HG02884 (cell line): ENCODE data around the gene KPNA1.
"Not testable (repeated sequence)": the region's sequence is repeated elsewhere in the genome, so short reads cannot be mapped to it uniquely, and the experiment has no call there.

ENCODE experiments used
- ATAC-seq: cut with Tn5 transposase; IDR thresholded peaks from one replicate; pipeline ENCODE4 v1.9.1; 2021; ENCODE audit warnings: mild to moderate bottlenecking, moderate library complexity; ENCODE audit not compliant: unreplicated experiment

Gene KPNA1

GRCh38 chr3:122520861-122521260, 6.1 kb upstream of the KPNA1 start:
- no peak for ATAC-seq

- no peak for ATAC-seq
Measured at GRCh38 chr3:122519693-122520092, 5.0 kb upstream of the KPNA1 start.

- ATAC-seq: no peak
Measured at GRCh38 chr3:122516846-122517360, 2.2 kb upstream of the KPNA1 start.

- no peak for ATAC-seq
Measured at GRCh38 chr3:122515870-122516269, 1.1 kb upstream of the KPNA1 start.

GRCh38 chr3:122515020-122515468, 305 bp upstream of the KPNA1 start:
- no peak for ATAC-seq

- ATAC-seq: no peak
Measured at GRCh38 chr3:122513386-122514122, 1.2 kb downstream of the KPNA1 start.

GRCh38 chr3:122512284-122512683, 2.5 kb downstream of the KPNA1 start:
- ATAC-seq: no peak

GRCh38 chr3:122510878-122511535, 3.7 kb downstream of the KPNA1 start:
- no peak for ATAC-seq

GRCh38 chr3:122508944-122509343, 5.8 kb downstream of the KPNA1 start:
- ATAC-seq: not testable (repeated sequence)

- ATAC-seq: no peak
Measured at GRCh38 chr3:122508135-122508914, 6.4 kb downstream of the KPNA1 start.

- ATAC-seq: no peak
Measured at GRCh38 chr3:122506450-122506849, 8.3 kb downstream of the KPNA1 start.

- no peak for ATAC-seq
Measured at GRCh38 chr3:122505676-122506075, 9.1 kb downstream of the KPNA1 start.

- no peak for ATAC-seq
Measured at GRCh38 chr3:122502941-122503340, 11.8 kb downstream of the KPNA1 start.

GRCh38 chr3:122502139-122502538, 12.6 kb downstream of the KPNA1 start:
- no peak for ATAC-seq

GRCh38 chr3:122500964-122501363, 13.8 kb downstream of the KPNA1 start:
- ATAC-seq: not testable (repeated sequence)

- ATAC-seq: no peak
Measured at GRCh38 chr3:122498152-122498551, 16.6 kb downstream of the KPNA1 start.

GRCh38 chr3:122497425-122497824, 17.3 kb downstream of the KPNA1 start:
- peak; percentile 92 for ATAC-seq

GRCh38 chr3:122496508-122496907, 18.2 kb downstream of the KPNA1 start:
- ATAC-seq: no peak

- no peak for ATAC-seq
Measured at GRCh38 chr3:122493296-122493695, 21.4 kb downstream of the KPNA1 start.

- no peak for ATAC-seq
Measured at GRCh38 chr3:122488262-122488973, 26.3 kb downstream of the KPNA1 start.

- no peak for ATAC-seq
Measured at GRCh38 chr3:122484985-122485384, 29.8 kb downstream of the KPNA1 start.
